Colonic mucosa (tissue), 4 donors: ENCODE results near the gene MGMT. TPM values are rescaled to one million over a fixed set of nuclear protein-coding genes. Genes with fewer than 3 reads are reported as not detected.

Experiments used
- DNase-seq: peaks from one replicate; pipeline ENCODE4 v3.0.0-alpha.2; 2020
- H3K27ac ChIP-seq: fragments of 200-600 bp; one replicate; pipeline ENCODE4 v1.8.0; 2021
- H3K27me3 ChIP-seq: fragments of 200-600 bp; one replicate; pipeline ENCODE4 v1.8.0; 2021
- H3K36me3 ChIP-seq: fragments of 200-600 bp; one replicate; pipeline ENCODE4 v1.8.0; 2021
- H3K4me1 ChIP-seq: fragments of 200-600 bp; one replicate; pipeline ENCODE4 v1.8.0; 2021; ENCODE audit warnings: mild to moderate bottlenecking
- H3K4me3 ChIP-seq: fragments of 200-600 bp; one replicate; pipeline ENCODE4 v1.8.0; 2021
- H3K9ac ChIP-seq, 2 donors: one replicate each; pipeline ENCODE4 v1.7.0; 2013; ENCODE audit warnings: control low read depth in 2 of 2, low read depth in 2 of 2, low read length in 2 of 2
- H3K9me3 ChIP-seq: fragments of 200-600 bp; one replicate; pipeline ENCODE4 v1.8.0; 2021
- CTCF ChIP-seq: fragments of 200-600 bp; IDR thresholded peaks from one replicate; pipeline ENCODE4 v1.8.0; 2022; ENCODE audit warnings: antibody characterized with exemption, mild to moderate bottlenecking
- intact Hi-C: fragments of 100-400 bp; cut with DNase I; formaldehyde crosslinking; loops from one replicate; pipeline ENCODE4 v1.14.1; 2022
- total RNA-seq, 2 donors: library from RNA; stranded (reverse); fragmentation: NEBNext Ultra II Directional in 1 of 2; extraction: Animal tissue kit (Norgen Biotek cat#: 25700) in 1 of 2; gene quantifications; one replicate each; pipeline ENCODE4 v1.2.1, GENCODE V29; 2021
- donor health status: healthy.
- donor health status: DM: no; HTN: no; CAD: no.
- donor health status: DM: no; HTN: no; CAD: no.

The MGMT gene
- total RNA-seq, 2 donors from 2014 or later, result 17.5 to 18.2 TPM

DNA sequence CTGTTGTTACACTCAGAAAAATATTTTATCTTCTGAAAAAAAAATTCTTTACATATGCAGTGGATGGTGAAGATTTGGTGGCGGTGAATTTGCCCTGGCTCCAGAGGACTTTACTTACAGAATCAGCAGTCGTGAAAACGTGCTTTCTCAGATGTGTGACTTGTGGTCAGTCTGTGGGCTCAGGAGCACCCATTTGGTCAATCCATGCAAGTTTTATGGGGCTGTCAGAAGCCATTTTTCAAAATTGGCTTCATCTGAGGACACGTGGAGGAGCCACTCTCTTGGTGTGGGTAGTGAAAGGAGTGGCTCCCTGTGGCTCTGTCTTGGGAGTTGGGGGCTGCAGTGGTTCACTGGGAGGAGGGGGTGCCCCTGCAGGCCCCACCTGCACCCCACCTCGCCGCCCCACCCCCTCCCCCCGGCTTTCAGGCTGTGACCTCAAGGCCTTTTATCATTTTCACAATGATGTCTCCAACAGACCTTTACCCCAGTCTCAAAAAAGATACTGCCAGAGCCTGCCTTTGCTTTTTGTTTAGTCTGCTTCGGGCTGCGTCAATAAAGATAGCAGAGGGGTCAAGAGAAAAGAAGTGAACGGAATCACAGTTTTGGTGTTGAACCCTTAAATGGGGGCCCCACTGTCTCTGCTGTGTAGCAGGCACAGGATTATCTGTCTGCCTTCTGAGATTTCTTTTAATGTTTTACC, 137.4 kb downstream of the MGMT start:
- Histone ChIP-seq H3K9ac (no peak overlapping the region), H3K36me3 (no peaks in the 10 kb centered on the region), H3K27me3 (no peaks in the 10 kb centered on the region), H3K27ac (no peak overlapping the region), H3K4me3 (no peak overlapping the region), H3K4me1 (no peaks in the 10 kb centered on the region), H3K9me3 (no peaks in the 10 kb centered on the region)
- no peak for DNase-seq
- TF ChIP-seq CTCF, result no peak
- intact Hi-C loops, result no loop called here

- Histone ChIP-seq H3K9me3 (no peaks in the 10 kb centered on the region), H3K27me3 (no peaks in the 10 kb centered on the region), H3K9ac (no peak overlapping the region), H3K4me1 (no peaks in the 10 kb centered on the region), H3K36me3 (no peaks in the 10 kb centered on the region), H3K27ac (no peak overlapping the region), H3K4me3 (no peak overlapping the region)
- no peak for DNase-seq
- intact Hi-C loops, result no loop called here
- no peak for TF ChIP-seq CTCF
These were observed 138.4 kb downstream of the MGMT start for GRCh38 chr10:129605266-129605985.

GRCh38 chr10:129605986-129606518, 139.0 kb downstream of the MGMT start:
- intact Hi-C loops, result no loop called here
- Histone ChIP-seq H3K27me3 (no peaks in the 10 kb centered on the region), H3K9ac (no peak overlapping the region), H3K27ac (no peak overlapping the region), H3K4me3 (no peak overlapping the region), H3K36me3 (no peaks in the 10 kb centered on the region), H3K9me3 (no peaks in the 10 kb centered on the region), H3K4me1 (no peaks in the 10 kb centered on the region)
- no peak for DNase-seq
- TF ChIP-seq CTCF, result no peak

DNA sequence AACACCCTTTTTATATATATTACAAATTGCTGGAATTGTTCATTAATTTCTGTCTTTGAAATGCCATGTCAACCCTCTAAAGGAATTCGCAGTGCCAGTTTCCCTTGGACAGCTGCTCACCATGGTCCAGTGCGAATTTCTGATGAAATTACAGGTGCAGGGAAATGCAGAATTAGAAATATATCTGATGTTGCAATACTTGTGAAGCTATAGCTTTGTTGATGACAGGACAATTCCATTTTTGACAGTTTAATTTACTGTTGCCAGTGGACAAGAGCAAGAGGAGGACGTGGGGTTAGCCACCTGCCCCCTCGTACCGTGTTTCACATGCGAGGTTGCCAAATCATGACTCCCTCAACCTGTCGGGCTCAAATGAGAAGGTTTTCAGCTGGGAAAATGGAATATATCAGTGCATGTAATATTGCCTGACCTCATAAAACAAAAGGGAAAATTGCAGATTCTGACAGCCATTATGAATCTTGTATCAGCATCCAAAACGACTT, 140.6 kb downstream of the MGMT start:
- no peak for TF ChIP-seq CTCF
- H3K36me3 ChIP-seq, result no peaks in the 10 kb centered on the region
- H3K9me3 ChIP-seq, result no peaks in the 10 kb centered on the region
- intact Hi-C loops, result no loop called here
- H3K4me3 ChIP-seq, result no peak overlapping the region
- no peaks in the 10 kb centered on the region for H3K4me1 ChIP-seq
- no peaks in the 10 kb centered on the region for H3K27me3 ChIP-seq
- H3K27ac ChIP-seq, result no peak overlapping the region
- no peak overlapping the region for H3K9ac ChIP-seq
- DNase-seq, result no peak

GRCh38 chr10:129608653-129609052, 141.6 kb downstream of the MGMT start:
- H3K4me3 ChIP-seq, result no peak overlapping the region
- no peak overlapping the region for H3K9ac ChIP-seq
- H3K36me3 ChIP-seq, result no peaks in the 10 kb centered on the region
- no peak for TF ChIP-seq CTCF
- no peaks in the 10 kb centered on the region for H3K9me3 ChIP-seq
- intact Hi-C loops, result no loop called here
- no peak overlapping the region for H3K27ac ChIP-seq
- H3K27me3 ChIP-seq, result no peaks in the 10 kb centered on the region
- no peaks in the 10 kb centered on the region for H3K4me1 ChIP-seq
- DNase-seq, result no peak
